ENCODE measurements around the gene CELF2. TPM values are rescaled to one million over a fixed set of nuclear protein-coding genes. Genes with fewer than 3 reads are reported as not detected.
A peak's percentile ranks its signal among the peaks of the same experiment; 100 is the strongest.

CELF2 gene
- total and polyA plus RNA-seq, 2 of the 4 experiments (the other 2 are of a cell fraction): 3.5 to 6.6 TPM

GRCh38 chr10:11286261-11286852 is 268.7 kb downstream of the CELF2 start:
- Histone ChIP-seq H3K9ac (ENCODE audit: low read depth, low read length) (no peak overlapping the region), H4K8ac (ENCODE audit: low read depth in 2 of 2, low read length in 2 of 2) (no peak overlapping the region), H4K91ac (ENCODE audit: insufficient read depth, low read depth, low read length) (no peak overlapping the region), H3K9me3 (ENCODE audit: control insufficient read depth, insufficient read depth, low read length) (peaks cover 4% of the 10 kb centered on the region), H2BK15ac (ENCODE audit: low read depth, low read length) (no peak overlapping the region), H3K36me3 (ENCODE audit: control insufficient read depth, insufficient read depth, low read length) (no peaks in the 10 kb centered on the region), H3K4me3 (ENCODE audit: insufficient read depth, low read depth, low read length) (no peak overlapping the region), H2AK9ac (replicated peaks; ENCODE audit: low read depth, low read length, poor library complexity) (no peak overlapping the region), H2AFZ (replicated peaks; ENCODE audit: low read length, poor library complexity) (no peak overlapping the region), H3K79me1 (ENCODE audit: low read depth in 1 of 2, low read length in 2 of 2) (no peaks in the 10 kb centered on the region), H3K9me1 (ENCODE audit: insufficient read depth, low read length) (no peaks in the 10 kb centered on the region), H2AK5ac (ENCODE audit: low read depth, low read length) (no peak overlapping the region), H4K20me1 (ENCODE audit: insufficient read depth, low read length) (no peaks in the 10 kb centered on the region), H3K4me1 (ENCODE audit: control insufficient read depth, insufficient read depth, low read length) (no peaks in the 10 kb centered on the region), H3K56ac (ENCODE audit: extremely low read depth, insufficient read depth, low read length) (no peak overlapping the region), H3K23ac (ENCODE audit: low read depth, low read length) (no peak overlapping the region), H3K4ac (ENCODE audit: low read depth, low read length) (no peak overlapping the region), H3K18ac (ENCODE audit: low read depth, low read length) (no peak overlapping the region), H2BK5ac (ENCODE audit: low read depth, low read length, poor library complexity, severe bottlenecking) (no peak overlapping the region), H3K27me3 (ENCODE audit: control insufficient read depth, insufficient read depth, low read length) (no peaks in the 10 kb centered on the region), H2BK120ac (ENCODE audit: low read depth, low read length) (no peak overlapping the region), H4K5ac (ENCODE audit: low read depth, low read length) (no peak overlapping the region), H3K14ac (replicated peaks; ENCODE audit: low read depth, low read length) (no peak overlapping the region), H3K27ac (ENCODE audit: insufficient read depth, low read length) (no peak overlapping the region), H2BK20ac (ENCODE audit: low read depth, low read length) (no peak overlapping the region), H3K4me2 (ENCODE audit: low read depth, low read length) (no peak overlapping the region)
- DNase-seq (no peak), ATAC-seq (ENCODE audit: low read depth) (no peak)
- in situ Hi-C loops (cut with MboI; ENCODE audit: low sequenced_read_pairs) (no loop called here), dilution Hi-C loops (cut with HindIII; ENCODE audit: low sequenced_read_pairs, unreplicated experiment) (no loop called here), intact Hi-C loops (cut with micrococcal nuclease) (no loop called here)
- POLR2A ChIA-PET (ENCODE audit: unreplicated experiment): no interaction called here
- no TSS peak for BruUV-seq (replicated peaks)
- CTCF ChIA-PET: interaction anchor here (1.0 kb wide), 1 partner anchor 122 kb away, joined by 3 read pairs; no protein-coding TSS in a partner anchor
- TF ChIP-seq CTCF (conservative IDR thresholded peaks at IDR 0.05; ENCODE audit: low read depth, low read length) (no peak), POLR2A (IDR thresholded peaks at IDR 0.05; ENCODE audit: low read depth, low read length) (no peak), CEBPB (IDR thresholded peaks at IDR 0.05; ENCODE audit: low read depth, low read length) (peak; percentile 44), MXI1 (IDR thresholded peaks at IDR 0.05; ENCODE audit: borderline replicate concordance, low read depth, low read length) (no peak), RAD21 (IDR thresholded peaks at IDR 0.05; ENCODE audit: low read length) (no peak)
- 87% methylated on average over 2 of the region's 7 CpGs; no CpG with 5 or more reads in 1 of the 2 experiments for WGBS, 2 experiments (ENCODE audit: extremely low coverage in 2 of 2, insufficient read length in 1 of 2)
